Measurements from ENCODE around the gene ADPRS. TPM values are rescaled to one million over a fixed set of nuclear protein-coding genes. Genes with fewer than 3 reads are reported as not detected.

Gene ADPRS
- total and polyA plus RNA-seq, 9 of the 15 experiments (the other 6 are each of a cell fraction or from before 2014, with no cell fraction given): 5.9 to 40.0 (median 27.4) TPM

- TF ChIP-seq ZNF165 (CRISPR knock-in tag; IDR thresholded peaks at IDR 0.05; ENCODE audit: borderline replicate concordance): no peak
- TF ChIP-seq KHSRP (IDR thresholded peaks at IDR 0.05): no peak; the same call in 1 of the 2 replicates
- no peak for TF ChIP-seq RBM15 (IDR thresholded peaks at IDR 0.05; ENCODE audit: insufficient read depth, low read length)
- TF ChIP-seq TSHZ1 (CRISPR knock-in tag; IDR thresholded peaks at IDR 0.05): no peak
- TF ChIP-seq ZNF224 (CRISPR knock-in tag; IDR thresholded peaks at IDR 0.05): no peak
- no peak for TF ChIP-seq ZNF324 (CRISPR knock-in tag; IDR thresholded peaks at IDR 0.05)
- peak; percentile 88 for TF ChIP-seq ZNF395 (CRISPR knock-in tag; IDR thresholded peaks at IDR 0.05)
- TF ChIP-seq OTX1 (CRISPR knock-in tag; IDR thresholded peaks at IDR 0.05): peak; percentile 7; the same call in 1 of the 2 replicates
- TF ChIP-seq CHD4 (IDR thresholded peaks at IDR 0.05; ENCODE audit: insufficient read depth, insufficient replicate concordance, low read depth, low read length, poor library complexity, severe bottlenecking): no peak
- peak; percentile 64 for TF ChIP-seq FUS (optimal IDR thresholded peaks at IDR 0.05; ENCODE audit: low read depth, low read length)
- peak; percentile 15; the same call in 1 of the 2 replicates for TF ChIP-seq NR3C1 (CRISPR knock-in tag; IDR thresholded peaks at IDR 0.05)
- peak; percentile 98 for TF ChIP-seq POLR2A (conservative IDR thresholded peaks at IDR 0.05)
- no peak for TF ChIP-seq WHSC1 (IDR thresholded peaks at IDR 0.05; ENCODE audit: low read length)
- TF ChIP-seq NFIC (IDR thresholded peaks at IDR 0.05): peak; percentile 64; the same call in 1 of the 2 replicates
- TF ChIP-seq FOXA1 (IDR thresholded peaks at IDR 0.05; ENCODE audit: borderline replicate concordance): no peak
- TF ChIP-seq ZNF76 (CRISPR knock-in tag; IDR thresholded peaks at IDR 0.05; ENCODE audit: borderline replicate concordance): peak; percentile 85; the same call in 1 of the 2 replicates
- no peak for TF ChIP-seq BMI1 (IDR thresholded peaks at IDR 0.05; ENCODE audit: low read length)
- no peak for TF ChIP-seq EWSR1 (IDR thresholded peaks at IDR 0.05; ENCODE audit: borderline replicate concordance, low read depth, partially characterized antibody)
- TF ChIP-seq THRB (CRISPR knock-in tag; conservative IDR thresholded peaks at IDR 0.05): no peak
- TF ChIP-seq DIDO1 (tag; IDR thresholded peaks at IDR 0.05; ENCODE audit: low read depth): peak; percentile 92
- TF ChIP-seq RBM25 (IDR thresholded peaks at IDR 0.05; ENCODE audit: low read depth, low read length, severe bottlenecking): no peak
- TF ChIP-seq SRF (CRISPR knock-in tag; IDR thresholded peaks at IDR 0.05): peak in 1 of 2 experiments; percentile 12; a peak in 2 of 4 replicates
- TF ChIP-seq PTBP1 (IDR thresholded peaks at IDR 0.05; ENCODE audit: low read depth, low read length): 0 out of 2 replicates have a peak, but pooled peaks have one; percentile 51
Measured at GRCh38 chr1:36088577-36089392, at the start of gene ADPRS (continued).
